Stimulated activated CD4-positive, alpha-beta T cell treated with anti-CD3 and anti-CD28 coated beads, Interleukin-12 subunit alpha, Interleukin-12 subunit beta, amount 100 ng/mL, for 48 hours (primary cell): Measurements from ENCODE around the gene CASK.
"Not testable (repeated sequence)": the region's sequence is repeated elsewhere in the genome, so short reads cannot be mapped to it uniquely, and the experiment has no call there.

ENCODE experiments used
- DNase-seq, 3 donors: peaks; one replicate each; pipeline ENCODE4 v3.0.0-alpha.2; 2020; ENCODE audit warnings: low read depth in 2 of 3, low spot score in 1 of 3

CASK gene

DNA sequence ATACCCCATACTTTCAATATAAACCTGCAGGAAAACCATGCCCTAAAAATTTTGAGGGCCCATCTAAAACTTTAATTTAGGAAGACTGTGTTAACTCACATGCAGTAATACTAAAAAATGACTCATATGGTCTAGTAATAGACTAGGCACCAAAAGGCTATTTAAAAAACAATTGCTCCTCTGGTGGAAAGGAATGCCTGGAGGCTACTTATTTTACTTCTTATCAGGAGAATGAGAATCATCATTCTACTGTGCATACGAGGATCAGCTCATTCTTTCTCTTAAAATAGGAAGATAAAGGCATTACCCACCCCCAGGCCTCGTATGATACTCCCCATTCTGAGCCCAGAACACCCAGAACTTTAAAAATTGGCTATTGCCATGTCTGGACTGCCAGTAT, 277.2 kb downstream of the CASK start:
- not testable (repeated sequence) for DNase-seq

GRCh38 chrX:41634284-41634683, 289.1 kb downstream of the CASK start:
- no peak for DNase-seq

GRCh38 chrX:41630091-41630490, 293.3 kb downstream of the CASK start:
- DNase-seq = no peak

DNA sequence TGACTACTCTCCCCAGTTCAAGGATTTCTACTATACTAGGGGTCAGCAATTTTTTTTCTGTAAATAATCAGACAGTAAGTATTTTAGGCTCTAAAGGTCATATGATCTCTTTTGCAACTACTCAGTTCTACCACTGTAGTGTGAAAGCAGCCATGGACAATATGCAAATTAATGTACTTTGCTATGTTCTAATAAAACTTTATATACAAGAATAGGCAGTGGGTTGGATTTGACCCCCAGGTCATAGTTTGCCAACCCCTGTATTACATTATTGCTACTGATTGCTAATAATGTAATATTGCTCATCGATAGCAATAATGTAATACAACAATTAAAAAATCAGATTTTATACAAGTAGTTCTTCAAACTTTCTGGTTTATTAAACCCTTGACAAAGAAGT, 293.8 kb downstream of the CASK start:
- DNase-seq = no peak

DNA sequence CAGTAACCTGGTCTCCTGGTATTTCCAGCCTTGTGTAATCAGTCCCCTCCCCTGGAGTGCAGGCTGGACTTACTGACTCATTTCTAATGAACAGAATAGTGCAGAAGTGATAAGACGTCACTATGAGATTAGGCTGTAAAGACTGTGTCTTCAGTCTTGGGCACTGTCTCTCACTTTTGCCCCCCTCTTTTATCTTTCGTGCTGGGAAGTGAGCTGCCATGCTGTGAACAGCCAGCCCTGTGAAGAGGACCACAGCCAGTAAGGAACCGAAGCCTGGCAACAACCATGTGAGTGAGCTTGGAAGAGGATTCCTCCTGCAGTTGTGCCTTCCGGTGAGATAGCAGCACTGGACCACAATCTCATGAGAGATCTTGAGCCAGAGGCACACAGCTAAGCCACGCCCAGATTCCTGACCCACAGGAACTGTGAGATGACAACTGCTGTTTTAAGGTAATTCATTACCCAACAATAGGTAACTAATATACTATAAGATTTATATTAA, 302.1 kb downstream of the CASK start:
- DNase-seq = no peak

GRCh38 chrX:41619221-41619620, 304.1 kb downstream of the CASK start:
- DNase-seq = no peak

DNA sequence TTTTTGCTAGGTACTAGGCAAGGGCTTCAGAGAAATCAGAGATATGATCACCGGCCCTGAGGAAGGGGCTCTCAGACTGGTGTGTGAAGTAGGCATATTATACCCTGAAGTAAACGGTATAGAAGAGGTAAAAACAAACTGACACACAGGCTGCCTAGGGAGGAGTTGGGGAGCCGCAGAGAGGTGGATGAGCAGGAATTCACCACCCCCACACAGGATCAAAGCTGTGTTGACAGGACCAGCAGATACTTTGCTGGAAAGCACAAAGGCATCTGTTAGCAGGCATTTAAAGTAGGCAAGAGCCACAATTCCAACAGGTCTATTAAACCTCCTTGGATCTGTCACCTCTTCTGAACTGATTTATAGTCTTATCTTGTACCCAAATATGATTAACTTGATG, 306.4 kb downstream of the CASK start:
- no peak for DNase-seq

GRCh38 chrX:41616255-41616654, 307.1 kb downstream of the CASK start:
- no peak for DNase-seq

DNA sequence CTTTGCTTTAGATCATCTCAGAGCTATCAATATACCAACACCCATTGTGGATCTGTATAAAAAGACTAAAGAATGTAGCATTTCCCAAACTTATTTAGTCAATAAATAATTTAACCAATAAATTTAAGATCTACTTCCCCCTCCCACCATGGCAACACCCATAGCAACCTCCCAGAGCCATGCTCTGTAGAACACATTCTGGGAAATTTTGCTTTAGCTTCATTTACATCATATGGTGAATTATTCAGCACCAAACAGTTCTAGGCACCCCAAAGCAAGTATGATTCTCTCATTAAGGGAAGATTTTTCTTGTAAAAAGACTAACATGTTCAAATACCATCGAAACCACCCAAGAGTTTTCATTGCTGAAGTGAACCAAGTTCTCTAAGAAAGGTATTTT, 315.1 kb downstream of the CASK start:
- no peak for DNase-seq

DNA sequence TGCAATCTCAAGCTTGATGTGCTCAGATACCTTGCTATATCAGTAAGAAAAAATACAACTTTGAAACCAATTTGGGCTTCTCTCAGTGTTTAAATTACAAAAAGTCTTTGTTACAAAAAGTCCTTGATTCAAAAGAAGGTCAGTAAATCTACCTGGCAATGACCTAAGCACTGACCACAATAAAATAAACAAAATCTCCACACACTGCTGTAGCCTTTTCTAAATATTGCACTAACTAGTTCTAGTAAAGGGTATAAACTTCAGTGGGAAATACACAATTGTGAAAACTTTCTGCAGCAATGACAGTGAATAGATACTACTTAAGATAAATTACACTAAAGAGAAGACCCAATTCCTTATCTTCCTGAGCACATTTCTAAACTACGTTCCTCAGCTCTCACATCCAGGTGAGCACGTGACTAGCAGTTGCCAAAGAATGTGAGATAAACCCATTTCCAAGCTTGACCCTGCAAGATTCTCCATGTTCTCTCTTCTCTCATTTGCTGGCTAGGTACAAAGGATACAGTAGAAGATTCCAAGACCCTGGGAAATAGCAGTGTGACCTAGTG, 316.0 kb downstream of the CASK start:
- DNase-seq = no peak

- DNase-seq = not testable (repeated sequence)
These were observed 317.3 kb downstream of the CASK start for GRCh38 chrX:41606057-41606456.

- DNase-seq = no peak
These were observed 318.4 kb downstream of the CASK start for GRCh38 chrX:41604766-41605543.

DNA sequence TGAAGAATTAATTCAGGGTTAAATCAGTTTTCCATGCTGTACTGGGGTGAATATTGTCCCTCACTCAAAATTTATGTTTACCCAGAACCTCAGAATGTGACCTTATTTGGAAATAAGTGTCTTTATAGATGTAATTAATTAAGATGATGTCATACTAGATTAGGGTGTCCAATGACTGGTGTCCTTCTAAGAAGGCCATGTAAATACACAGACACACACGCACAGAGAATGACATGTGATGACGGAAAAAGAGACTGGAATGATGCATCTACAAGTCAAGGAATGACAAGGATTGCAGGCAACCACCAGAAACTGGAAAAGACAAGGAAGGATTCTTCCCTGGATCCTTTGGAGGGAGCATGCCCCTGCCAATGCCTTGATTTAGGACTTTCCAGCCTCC, 319.2 kb downstream of the CASK start:
- DNase-seq = no peak

DNA sequence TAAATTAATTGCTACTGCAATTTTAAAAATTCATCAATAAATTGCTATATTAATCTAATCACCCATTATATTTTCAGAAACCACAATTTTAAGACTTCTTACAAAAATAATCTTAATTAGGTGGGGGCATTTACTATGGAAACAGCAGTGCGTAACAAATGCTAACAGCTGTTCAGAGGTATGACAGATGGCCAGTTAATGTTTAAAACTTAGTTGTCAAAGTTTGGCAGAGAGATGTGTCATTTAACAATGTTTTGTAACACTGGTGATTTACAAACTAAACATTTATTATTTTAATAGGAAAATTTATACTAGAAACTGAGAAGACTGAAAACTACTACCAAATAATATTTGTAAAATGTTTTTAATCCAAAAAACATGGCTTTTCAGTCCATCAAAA, 319.8 kb downstream of the CASK start:
- DNase-seq = no peak

DNA sequence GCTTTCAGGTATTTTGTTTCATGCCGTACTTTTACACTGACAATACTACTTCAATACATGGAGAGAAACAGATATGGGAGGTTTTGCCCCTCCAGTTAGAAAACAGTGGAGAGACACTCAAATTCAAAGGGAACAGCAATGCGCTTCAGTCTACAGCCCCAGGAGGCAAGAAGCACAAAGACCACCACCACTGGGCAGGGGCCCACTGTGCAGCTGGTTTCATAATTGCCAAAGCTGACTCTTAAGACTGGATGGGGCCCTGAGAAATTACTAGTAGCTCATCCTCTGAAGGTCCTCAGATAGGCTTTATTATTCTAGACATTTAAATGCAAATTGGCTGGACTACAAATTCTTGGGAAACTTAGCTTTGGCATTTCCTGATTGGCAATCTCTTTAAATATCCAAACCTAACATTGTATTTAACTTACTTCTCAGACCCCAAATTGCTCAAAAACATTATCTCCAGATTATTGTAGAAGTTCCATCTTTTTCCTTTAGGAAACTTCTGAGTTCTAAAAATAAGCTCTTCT, 320.5 kb downstream of the CASK start:
- DNase-seq = no peak

DNA sequence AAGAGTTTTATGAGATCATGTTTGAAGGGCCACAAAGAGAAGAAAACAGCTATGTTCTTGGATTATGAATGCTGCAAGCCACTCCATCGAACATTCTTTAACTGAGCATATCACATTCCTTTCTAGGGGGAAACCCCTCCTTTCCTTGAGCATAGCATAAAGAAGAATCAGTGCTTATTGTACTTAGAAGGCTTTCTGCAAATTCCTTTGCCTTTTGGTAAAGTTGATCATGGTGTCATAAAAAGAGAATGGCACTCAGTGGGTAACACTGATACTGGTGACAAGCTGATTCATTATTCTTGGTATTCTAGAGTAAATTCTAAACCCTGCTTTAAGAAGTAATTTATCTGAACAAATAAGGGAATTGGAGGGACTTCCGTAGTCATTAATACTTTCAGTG, 323.1 kb downstream of the CASK start:
- DNase-seq = no peak

DNA sequence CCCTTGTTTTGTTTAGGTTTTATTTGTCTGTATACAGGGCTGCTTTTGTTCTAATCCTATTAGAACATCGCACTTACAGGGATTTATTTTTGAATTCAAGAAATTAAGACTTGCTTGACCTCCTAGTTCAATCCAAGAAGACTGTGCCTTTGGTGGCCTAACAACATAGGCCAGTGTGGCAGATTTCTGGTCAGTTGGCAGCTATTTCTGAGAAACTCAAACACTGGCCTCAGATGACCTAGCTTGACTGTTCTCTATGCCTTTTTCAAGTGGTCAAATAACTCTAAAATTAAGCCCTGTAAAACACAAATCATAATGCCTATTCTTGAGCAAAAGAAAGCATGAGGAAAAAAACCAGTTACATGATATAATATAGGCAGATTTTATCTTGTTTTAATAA, 323.8 kb downstream of the CASK start:
- no peak for DNase-seq

- no peak for DNase-seq
These were observed 326.8 kb downstream of the CASK start for GRCh38 chrX:41596596-41596995.

DNA sequence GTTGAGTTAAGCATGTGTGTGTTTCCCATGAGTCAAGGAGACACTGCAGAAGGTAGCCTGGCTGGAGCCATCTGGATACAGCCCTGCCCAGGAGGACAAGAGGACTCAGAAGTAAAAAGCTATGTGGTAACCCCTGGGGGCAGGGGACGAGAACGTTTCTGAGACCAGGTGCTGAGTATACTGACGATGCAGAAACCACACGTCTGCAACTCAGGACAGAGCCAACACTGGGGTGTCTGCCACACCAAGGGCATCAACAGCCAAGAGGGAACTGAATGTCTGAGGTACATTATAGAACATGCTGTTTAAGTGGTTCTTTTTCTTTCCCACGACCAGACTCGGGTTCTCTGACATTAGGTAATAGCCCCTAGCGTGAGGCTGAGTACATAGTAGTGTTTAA, 328.7 kb downstream of the CASK start:
- DNase-seq = no peak

- no peak for DNase-seq
These were observed 331.4 kb downstream of the CASK start for GRCh38 chrX:41591906-41592305.

GRCh38 chrX:41590641-41591040, 332.7 kb downstream of the CASK start:
- DNase-seq = no peak

DNA sequence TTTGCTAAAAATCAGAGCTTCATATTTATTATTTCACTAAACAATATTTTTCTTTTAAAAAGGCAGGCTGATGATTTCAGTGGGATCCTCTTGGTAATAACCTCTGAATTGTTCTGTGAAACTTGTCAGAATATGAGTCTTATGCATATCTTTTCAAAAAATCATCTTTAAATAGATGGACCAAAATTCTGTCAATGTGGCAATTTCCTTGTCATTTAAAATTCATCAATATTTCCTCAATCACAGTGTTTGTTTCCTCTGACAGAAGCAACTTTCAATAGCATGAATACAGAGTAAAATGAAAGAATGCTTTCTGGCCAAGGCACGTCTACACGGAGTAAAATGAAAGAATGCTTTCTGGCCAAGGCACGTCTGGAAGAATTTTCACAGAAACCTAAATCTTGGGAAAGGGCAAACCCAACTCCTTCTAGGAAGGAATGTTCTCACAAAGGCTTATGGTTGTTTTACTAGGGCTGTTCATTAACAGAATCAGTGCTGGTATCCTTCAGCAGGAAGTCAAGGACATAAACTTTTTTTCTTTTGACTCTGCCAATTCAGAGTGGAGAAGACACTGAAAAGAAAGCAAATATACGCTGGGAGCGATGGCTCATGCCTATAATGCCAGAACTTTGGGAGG, 333.6 kb downstream of the CASK start:
- DNase-seq = no peak
